ENCODE results near the gene IL7R.

GRCh38 chr5:35879649-35880048, 23.0 kb downstream of the IL7R start:
- TF ChIP-seq POLR2A (IDR thresholded peaks at IDR 0.05; ENCODE audit: low read depth, low read length) (no peak), POLR2AphosphoS5 (IDR thresholded peaks at IDR 0.05; ENCODE audit: low read depth, low read length) (no peak), TAF1 (IDR thresholded peaks at IDR 0.05; ENCODE audit: borderline replicate concordance, low read depth, low read length) (no peak)

Data from GM12892 (cell line).